Measurements from ENCODE around the gene ZGPAT.

ZGPAT gene

GRCh38 chr20:63680427-63680826 is 27.4 kb upstream of the ZGPAT start:
- Histone ChIP-seq H3K36me3 (ENCODE audit: insufficient read depth) (no peaks in the 10 kb centered on the region), H3K4me2 (no peak overlapping the region), H4K20me1 (ENCODE audit: insufficient read depth) (no peaks in the 10 kb centered on the region), H3K79me2 (ENCODE audit: insufficient read depth, low read depth) (no peaks in the 10 kb centered on the region), H3K4me3 (IDR thresholded peaks at IDR 0.05; ENCODE audit: insufficient read depth, low read depth, low read length) (no peak overlapping the region), H3K27ac (no peak overlapping the region), H3K4me1 (ENCODE audit: low read depth, poor library complexity, severe bottlenecking) (no peaks in the 10 kb centered on the region), H2AFZ (ENCODE audit: low read depth) (no peak overlapping the region), H3K9ac (no peak overlapping the region), H3K27me3 (ENCODE audit: insufficient read depth, low read depth) (no peaks in the 10 kb centered on the region)
- TF ChIP-seq CTCF (conservative IDR thresholded peaks at IDR 0.05; ENCODE audit: low read depth, low read length): no peak

- TF ChIP-seq CTCF (conservative IDR thresholded peaks at IDR 0.05; ENCODE audit: low read depth, low read length): no peak
- H3K4me1 ChIP-seq (ENCODE audit: low read depth, poor library complexity, severe bottlenecking): no peaks in the 10 kb centered on the region
- no peak overlapping the region for H3K4me3 ChIP-seq (IDR thresholded peaks at IDR 0.05; ENCODE audit: insufficient read depth, low read depth, low read length)
- no peaks in the 10 kb centered on the region for H4K20me1 ChIP-seq (ENCODE audit: insufficient read depth)
- no peak overlapping the region for H3K9ac ChIP-seq
- H3K27me3 ChIP-seq (ENCODE audit: insufficient read depth, low read depth): no peaks in the 10 kb centered on the region
- no peaks in the 10 kb centered on the region for H3K79me2 ChIP-seq (ENCODE audit: insufficient read depth, low read depth)
- H3K27ac ChIP-seq: no peak overlapping the region
- H3K36me3 ChIP-seq (ENCODE audit: insufficient read depth): no peaks in the 10 kb centered on the region
- no peak overlapping the region for H3K4me2 ChIP-seq
- no peak overlapping the region for H2AFZ ChIP-seq (ENCODE audit: low read depth)
Measured at GRCh38 chr20:63680857-63681608, 26.8 kb upstream of the ZGPAT start.

DNA sequence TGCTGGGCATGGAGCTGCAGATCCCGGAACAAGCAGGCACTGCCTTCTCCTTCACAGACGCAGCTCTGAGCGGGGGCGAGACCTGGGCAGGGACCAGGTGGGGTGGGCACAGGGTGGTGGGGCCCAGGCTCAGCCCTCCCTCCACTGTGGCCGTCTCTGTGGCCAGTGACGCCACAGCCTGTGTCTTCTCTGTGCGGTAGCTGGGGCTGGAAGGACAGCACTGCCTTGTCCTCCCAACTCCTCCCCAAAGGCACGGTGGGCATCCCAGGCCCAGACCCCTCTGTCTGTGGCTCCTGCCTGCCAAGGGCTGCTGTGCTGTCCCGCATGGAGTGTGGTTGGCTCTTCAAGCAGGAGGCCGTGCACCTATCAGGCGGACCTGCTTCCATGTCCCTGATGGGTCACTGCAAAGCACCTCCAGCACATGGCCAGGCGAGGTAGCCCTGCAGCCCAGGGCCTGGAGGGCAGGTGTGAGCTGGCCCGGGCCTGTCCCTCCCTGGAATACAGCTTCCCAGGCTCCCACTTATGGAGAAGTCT is 26.2 kb upstream of the ZGPAT start:
- Histone ChIP-seq H4K20me1 (ENCODE audit: insufficient read depth) (no peaks in the 10 kb centered on the region), H3K27ac (no peak overlapping the region), H3K27me3 (ENCODE audit: insufficient read depth, low read depth) (no peaks in the 10 kb centered on the region), H3K4me1 (ENCODE audit: low read depth, poor library complexity, severe bottlenecking) (no peaks in the 10 kb centered on the region), H3K9ac (no peak overlapping the region), H2AFZ (ENCODE audit: low read depth) (no peak overlapping the region), H3K4me2 (no peak overlapping the region), H3K4me3 (IDR thresholded peaks at IDR 0.05; ENCODE audit: insufficient read depth, low read depth, low read length) (no peak overlapping the region), H3K36me3 (ENCODE audit: insufficient read depth) (no peaks in the 10 kb centered on the region), H3K79me2 (ENCODE audit: insufficient read depth, low read depth) (no peaks in the 10 kb centered on the region)
- no peak for TF ChIP-seq CTCF (conservative IDR thresholded peaks at IDR 0.05; ENCODE audit: low read depth, low read length)

DNA sequence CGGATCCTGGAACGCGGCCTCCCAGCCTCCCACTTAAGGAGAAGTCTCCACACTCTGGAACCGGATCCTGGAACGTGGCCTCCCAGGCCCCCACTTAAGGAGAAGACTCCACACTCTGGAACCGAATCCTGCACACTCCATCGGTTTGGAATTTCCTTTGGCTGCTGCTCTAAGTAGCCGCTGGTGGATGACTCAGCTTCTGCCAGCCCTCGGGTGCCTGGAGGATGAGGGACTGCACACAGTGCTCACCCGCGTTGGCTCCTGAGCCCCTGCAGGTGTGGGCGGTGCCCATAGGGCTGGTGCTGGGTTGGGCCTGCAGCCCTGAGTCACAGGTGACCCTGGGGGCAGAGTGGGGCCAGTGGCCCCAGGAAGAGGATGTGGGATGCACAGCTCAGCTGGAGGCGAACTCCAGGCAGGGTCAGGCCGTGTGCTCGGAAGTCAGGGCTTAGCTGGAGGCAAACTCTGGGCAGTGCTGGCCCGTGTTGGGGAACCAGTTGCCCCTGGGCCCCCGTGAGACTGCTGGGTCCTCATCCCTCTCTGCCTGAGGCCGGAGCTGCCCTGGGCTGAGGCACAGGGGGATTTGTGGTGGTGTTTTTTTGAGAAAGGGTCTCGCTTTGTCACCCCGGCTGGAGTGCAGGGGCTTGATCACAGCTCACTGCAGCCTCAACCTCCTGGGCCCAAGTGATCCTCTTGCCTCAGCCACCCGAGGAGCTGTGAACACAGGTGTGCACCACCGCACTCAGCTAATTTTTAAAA is 25.3 kb upstream of the ZGPAT start:
- TF ChIP-seq CTCF (conservative IDR thresholded peaks at IDR 0.05; ENCODE audit: low read depth, low read length): no peak
- Histone ChIP-seq H3K4me2 (no peak overlapping the region), H3K36me3 (ENCODE audit: insufficient read depth) (no peaks in the 10 kb centered on the region), H4K20me1 (ENCODE audit: insufficient read depth) (no peaks in the 10 kb centered on the region), H3K27me3 (ENCODE audit: insufficient read depth, low read depth) (no peaks in the 10 kb centered on the region), H3K4me3 (IDR thresholded peaks at IDR 0.05; ENCODE audit: insufficient read depth, low read depth, low read length) (no peak overlapping the region), H3K9ac (no peak overlapping the region), H3K27ac (no peak overlapping the region), H3K79me2 (ENCODE audit: insufficient read depth, low read depth) (no peaks in the 10 kb centered on the region), H2AFZ (ENCODE audit: low read depth) (no peak overlapping the region), H3K4me1 (ENCODE audit: low read depth, poor library complexity, severe bottlenecking) (no peaks in the 10 kb centered on the region)

Measured in KMS-11 (cell line).